Kidney (tissue), 14 donors: ENCODE results near the gene COP1. TPM values are rescaled to one million over a fixed set of nuclear protein-coding genes. Genes with fewer than 3 reads are reported as not detected.
"Not testable (repeated sequence)": the region's sequence is repeated elsewhere in the genome, so short reads cannot be mapped to it uniquely, and the experiment has no call there.

ENCODE experiments used
- DNase-seq, 5 donors: peaks; one replicate each; pipeline ENCODE4 v3.0.0-alpha.2; 2013 to 2020
- FAIRE-seq: peaks from 2 replicates; lab custom pipeline; 2012; peaks lifted over from hg19 to GRCh38; lab: Jason Lieb, UNC
- H3K27ac ChIP-seq, 2 donors: one replicate each; pipeline ENCODE4 v1.7.0; 2013; ENCODE audit warnings: low read depth in 2 of 2, low read length in 2 of 2, inconsistent platforms in 1 of 2
- H3K27me3 ChIP-seq: one replicate; pipeline ENCODE4 v1.7.1; 2013; ENCODE audit warnings: low read length, inconsistent platforms; ENCODE audit not compliant: control insufficient read depth, insufficient read depth
- H3K36me3 ChIP-seq, 3 donors: one replicate each; pipeline versions ENCODE4 v1.7.0 to v1.7.1; 2013; ENCODE audit warnings: low read length in 3 of 3, control low read depth in 1 of 3, inconsistent platforms in 1 of 3; ENCODE audit not compliant: insufficient read depth in 3 of 3, control insufficient read depth in 2 of 3
- H3K4me1 ChIP-seq, 3 donors: one replicate each; pipeline versions ENCODE4 v1.7.0 to v1.7.1; 2013; ENCODE audit warnings: low read length in 3 of 3, inconsistent platforms in 1 of 3, low read depth in 1 of 3; ENCODE audit not compliant: control insufficient read depth in 2 of 3, insufficient read depth in 2 of 3
- H3K4me3 ChIP-seq, 3 donors: one replicate each; pipeline versions ENCODE4 v1.7.0 to v1.8.1; 2013; ENCODE audit warnings: low read length in 3 of 3, control low read depth in 1 of 3, inconsistent platforms in 1 of 3
- H3K9ac ChIP-seq, 3 donors: one replicate each; pipeline versions ENCODE4 v1.7.0 to v1.7.1; 2013; ENCODE audit warnings: low read length in 3 of 3, control low read depth in 1 of 3, inconsistent platforms in 1 of 3
- H3K9me3 ChIP-seq, 3 donors: one replicate each; pipeline versions ENCODE4 v1.7.0 to v1.7.1; 2013; ENCODE audit warnings: low read length in 3 of 3, control low read depth in 1 of 3, inconsistent platforms in 1 of 3; ENCODE audit not compliant: control insufficient read depth in 2 of 3, insufficient read depth in 1 of 3
- CTCF ChIP-seq: IDR thresholded peaks from 3 replicates; pipeline ENCODE4 v1.5.1; 2012; ENCODE audit warnings: mild to moderate bottlenecking, moderate library complexity, borderline replicate concordance; ENCODE audit not compliant: insufficient read depth; ENCODE audit errors: extremely low read depth
- intact Hi-C: fragments of 100-400 bp; cut with DNase I; formaldehyde crosslinking; loops from one replicate; pipeline ENCODE4 v1.11.1; 2022
- polyA plus RNA-seq: library from polyadenylated mRNA; stranded (reverse); fragments of 350-450 nt; fragmentation: Illumina TruSeq; extraction: RNeasy Lipid Tissue Mini Kit (QIAGEN cat#74804); gene quantifications from one replicate; pipeline ENCODE4 v1.2.3, GENCODE V29; 2014; ENCODE audit warnings: low read depth, low replicate concordance; ENCODE audit not compliant: insufficient read depth
- total RNA-seq: library from RNA; stranded (reverse); fragmentation: NEBNext Ultra II Directional; extraction: Animal tissue kit (Norgen Biotek cat#: 25700); gene quantifications from one replicate; pipeline ENCODE4 v1.2.1, GENCODE V29; 2021
- donor health status: control.
- donor health status: control.
- donor health status: control.
- donor health status: control.
- donor health status: control.
- donor health status: DM: yes; HTN: yes; CAD: no.
- donor health status: Normal renal cell carcinoma (clear cell type).

COP1 gene
- total and polyA plus RNA-seq, 2 donors from 2014 or later: 38.3 to 40.2 TPM

GRCh38 chr1:175992202-175992601, 214.9 kb downstream of the COP1 start:
- H3K36me3 ChIP-seq, FAIRE-seq: not testable (repeated sequence)

GRCh38 chr1:175984813-175985212, 222.3 kb downstream of the COP1 start:
- no peak for FAIRE-seq
- TF ChIP-seq CTCF: no peak
- Histone ChIP-seq H3K4me3 (no peak overlapping the region), H3K27me3 (no peaks in the 10 kb centered on the region), H3K36me3 (peaks cover 0 to 7% (median 4%) of the 10 kb centered on the region in 3 donors), H3K9ac (no peak overlapping the region), H3K27ac (peak overlapping the region; percentile 19 to 41), H3K4me1 (peaks cover 0 to 5% (median 0%) of the 10 kb centered on the region in 3 donors), H3K9me3 (peaks cover 0 to 4% (median 0%) of the 10 kb centered on the region in 3 donors)
- intact Hi-C loops: no loop called here
- peak in 1 of 5 donors; percentile 20 for DNase-seq

More at GRCh38 chr1:175992202-175992601, 214.9 kb downstream of the COP1 start:
- intact Hi-C loops, H3K27ac ChIP-seq, H3K27me3 ChIP-seq, H3K9ac ChIP-seq, H3K4me3 ChIP-seq, H3K9me3 ChIP-seq, H3K4me1 ChIP-seq, DNase-seq: not testable (repeated sequence)

- H3K4me3 ChIP-seq: no peak overlapping the region
- intact Hi-C loops: no loop called here
- no peak overlapping the region for H3K9ac ChIP-seq
- no peaks in the 10 kb centered on the region for H3K27me3 ChIP-seq
- FAIRE-seq (no peak), DNase-seq (no peak)
- H3K9me3 ChIP-seq: peaks cover 0 to 4% (median 0%) of the 10 kb centered on the region in 3 donors
- peak overlapping the region; percentile 19 to 33 for H3K27ac ChIP-seq
- no peak for TF ChIP-seq CTCF
- peaks cover 0 to 7% (median 4%) of the 10 kb centered on the region in 3 donors for H3K36me3 ChIP-seq
- peaks cover 0 to 5% (median 0%) of the 10 kb centered on the region in 3 donors for H3K4me1 ChIP-seq
These were observed 222.9 kb downstream of the COP1 start for GRCh38 chr1:175984057-175984812.

GRCh38 chr1:175983363-175983762, 223.7 kb downstream of the COP1 start:
- H3K27me3 ChIP-seq, FAIRE-seq, H3K4me1 ChIP-seq, H3K36me3 ChIP-seq, H3K4me3 ChIP-seq, H3K9me3 ChIP-seq, intact Hi-C loops, H3K9ac ChIP-seq, H3K27ac ChIP-seq, DNase-seq: not testable (repeated sequence)
